ENCODE results near the gene TRAM2. TPM values are rescaled to one million over a fixed set of nuclear protein-coding genes. Genes with fewer than 3 reads are reported as not detected.

Gene TRAM2, protein sequence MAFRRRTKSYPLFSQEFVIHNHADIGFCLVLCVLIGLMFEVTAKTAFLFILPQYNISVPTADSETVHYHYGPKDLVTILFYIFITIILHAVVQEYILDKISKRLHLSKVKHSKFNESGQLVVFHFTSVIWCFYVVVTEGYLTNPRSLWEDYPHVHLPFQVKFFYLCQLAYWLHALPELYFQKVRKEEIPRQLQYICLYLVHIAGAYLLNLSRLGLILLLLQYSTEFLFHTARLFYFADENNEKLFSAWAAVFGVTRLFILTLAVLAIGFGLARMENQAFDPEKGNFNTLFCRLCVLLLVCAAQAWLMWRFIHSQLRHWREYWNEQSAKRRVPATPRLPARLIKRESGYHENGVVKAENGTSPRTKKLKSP
- 30.3 and 31.3 TPM in 2 replicates for polyA plus RNA-seq (2013)

DNA sequence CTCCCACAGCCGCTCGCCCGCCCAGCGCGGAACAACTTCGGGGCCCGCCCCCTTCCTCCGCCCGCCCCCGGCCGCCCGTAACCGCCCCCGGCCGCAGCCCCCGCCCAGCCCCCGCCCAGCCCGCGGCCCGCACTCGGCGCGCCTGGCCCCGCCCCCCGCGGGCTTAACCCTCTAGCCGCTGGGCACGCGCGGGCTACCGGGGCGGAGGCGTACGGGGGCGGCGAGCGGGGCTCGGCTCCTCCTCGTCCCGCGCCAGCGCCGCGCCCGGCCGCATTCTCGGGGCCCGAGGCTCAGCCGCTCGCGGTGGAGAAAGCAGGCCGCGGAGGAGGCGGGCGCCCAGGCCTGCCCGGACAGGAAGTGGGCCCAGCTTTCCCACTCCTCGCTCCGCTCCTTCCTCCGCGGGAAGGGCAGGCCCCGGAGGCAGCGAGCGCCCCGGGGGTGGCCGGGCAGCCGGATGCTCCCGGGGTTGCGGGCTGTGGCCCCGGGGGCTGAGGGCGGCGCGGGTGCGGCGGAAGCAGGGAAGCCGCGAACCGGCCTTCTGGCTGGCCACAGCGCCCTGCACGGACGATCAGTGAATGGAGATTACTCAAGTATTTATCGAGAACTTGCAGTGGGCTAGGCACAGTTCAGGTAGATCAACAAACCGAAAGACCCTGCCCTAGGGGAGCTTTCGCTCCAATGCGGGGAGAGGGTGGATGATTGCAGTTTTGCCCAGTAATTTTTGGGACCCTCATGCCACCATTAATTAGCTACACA is at the start of gene TRAM2:
TRAM2 (minus strand) TSS at position 39 of the 756 bp plus-strand sequence. CDS start 145 bp downstream, outside the sequence.
- Histone ChIP-seq H3K4ac (ENCODE audit: low read depth, low read length) (peak within 1 kb of the TSS; percentile 53), H3K4me3 (ENCODE audit: low read depth, low read length) (peak within 1 kb of the TSS; percentile 90), H3K27me3 (ENCODE audit: insufficient read depth, low read length) (no peaks in the 10 kb centered on the region), H3K14ac (ENCODE audit: low read length) (peak within 1 kb of the TSS; percentile 95), H2BK5ac (ENCODE audit: low read depth, low read length, poor library complexity) (peak within 1 kb of the TSS; percentile 93), H4K91ac (ENCODE audit: low read depth, low read length) (peak within 1 kb of the TSS; percentile 93), H4K8ac (ENCODE audit: low read depth, low read length) (peak within 1 kb of the TSS; percentile 92), H2AK5ac (ENCODE audit: low read length) (peak within 1 kb of the TSS; percentile 31), H3K79me2 (ENCODE audit: control insufficient read depth, insufficient read depth, low read length, poor library complexity) (peaks cover 13% of the 10 kb centered on the region), H3K36me3 (ENCODE audit: control insufficient read depth in 1 of 2, insufficient read depth in 2 of 2, low read length in 2 of 2) (no peaks in the 10 kb centered on the region), H3K18ac (ENCODE audit: low read length) (peak within 1 kb of the TSS; percentile 85), H3K9me3 (ENCODE audit: insufficient read depth, low read depth, low read length) (peaks cover 2% of the 10 kb centered on the region), H3K79me1 (ENCODE audit: low read length) (peaks cover 15% of the 10 kb centered on the region), H3K4me1 (ENCODE audit: control insufficient read depth in 1 of 2, insufficient read depth in 2 of 2, low read length in 2 of 2) (peaks cover 32 to 39% of the 10 kb centered on the region in 2 experiments), H3K9ac (ENCODE audit: low read length) (peak within 1 kb of the TSS; percentile 92), H2BK120ac (ENCODE audit: insufficient read depth, low read length, poor library complexity) (peak within 1 kb of the TSS; percentile 93), H2BK12ac (ENCODE audit: low read length) (peak within 1 kb of the TSS; percentile 19), H2AFZ (ENCODE audit: insufficient read depth, low read length, poor library complexity) (peak within 1 kb of the TSS; percentile 66), H3K27ac (ENCODE audit: low read depth, low read length) (peak within 1 kb of the TSS; percentile 97), H3K4me2 (ENCODE audit: low read length) (peak within 1 kb of the TSS; percentile 79), H4K12ac (ENCODE audit: low read depth, low read length) (peak within 1 kb of the TSS; percentile 81), H3K23ac (ENCODE audit: low read length) (no peak within 1 kb of the TSS)
- peak; percentile 62 to 76 for DNase-seq
- WGBS (ENCODE audit: extremely low coverage, insufficient coverage, insufficient read length), result no CpG with 5 or more reads among the region's 84 CpGs

DNA sequence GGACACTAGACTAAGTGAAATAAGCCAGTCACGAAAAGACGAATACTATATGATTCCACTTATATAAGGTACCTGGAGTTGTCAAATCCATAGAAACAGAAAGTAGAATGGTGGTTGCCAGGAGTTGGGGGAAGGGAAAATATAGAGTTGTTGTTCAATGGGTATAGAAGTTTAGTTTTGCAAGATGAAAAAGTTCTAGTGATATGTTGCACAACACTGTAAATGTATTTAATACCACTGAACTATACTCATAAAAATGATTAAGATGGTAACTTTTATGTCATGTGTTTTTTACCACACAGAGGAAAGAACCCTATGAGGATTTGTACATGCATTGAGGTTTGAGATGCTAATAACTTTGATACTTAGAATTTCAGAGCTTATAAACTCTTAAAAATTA is 46.0 kb upstream of the TRAM2 start:
- H3K14ac ChIP-seq (ENCODE audit: low read length), result no peak overlapping the region
- H3K4me3 ChIP-seq (ENCODE audit: low read depth, low read length), result no peak overlapping the region
- no peak overlapping the region for H2BK120ac ChIP-seq (ENCODE audit: insufficient read depth, low read length, poor library complexity)
- no peak overlapping the region for H3K4me2 ChIP-seq (ENCODE audit: low read length)
- no peak overlapping the region for H2BK12ac ChIP-seq (ENCODE audit: low read length)
- no peak overlapping the region for H3K4ac ChIP-seq (ENCODE audit: low read depth, low read length)
- H2AK5ac ChIP-seq (ENCODE audit: low read length), result no peak overlapping the region
- H2AFZ ChIP-seq (ENCODE audit: insufficient read depth, low read length, poor library complexity), result no peak overlapping the region
- no peak overlapping the region for H4K12ac ChIP-seq (ENCODE audit: low read depth, low read length)
- H3K79me1 ChIP-seq (ENCODE audit: low read length), result no peaks in the 10 kb centered on the region
- no peak overlapping the region for H3K18ac ChIP-seq (ENCODE audit: low read length)
- H3K9me3 ChIP-seq (ENCODE audit: insufficient read depth, low read depth, low read length), result no peaks in the 10 kb centered on the region
- no peak overlapping the region for H3K9ac ChIP-seq (ENCODE audit: low read length)
- DNase-seq, result no peak
- H3K27ac ChIP-seq (ENCODE audit: low read depth, low read length), result no peak overlapping the region
- no peaks in the 10 kb centered on the region for H3K36me3 ChIP-seq (ENCODE audit: control insufficient read depth in 1 of 2, insufficient read depth in 2 of 2, low read length in 2 of 2)
- no peak overlapping the region for H3K23ac ChIP-seq (ENCODE audit: low read length)
- H3K4me1 ChIP-seq (ENCODE audit: control insufficient read depth in 1 of 2, insufficient read depth in 2 of 2, low read length in 2 of 2), result no peaks in the 10 kb centered on the region
- no peaks in the 10 kb centered on the region for H3K79me2 ChIP-seq (ENCODE audit: control insufficient read depth, insufficient read depth, low read length, poor library complexity)
- H3K27me3 ChIP-seq (ENCODE audit: insufficient read depth, low read length), result no peaks in the 10 kb centered on the region
- WGBS (ENCODE audit: extremely low coverage, insufficient coverage, insufficient read length), result no CpG with 5 or more reads among the region's 2 CpGs
- no peak overlapping the region for H4K91ac ChIP-seq (ENCODE audit: low read depth, low read length)
- H4K8ac ChIP-seq (ENCODE audit: low read depth, low read length), result no peak overlapping the region
- H2BK5ac ChIP-seq (ENCODE audit: low read depth, low read length, poor library complexity), result no peak overlapping the region

DNA sequence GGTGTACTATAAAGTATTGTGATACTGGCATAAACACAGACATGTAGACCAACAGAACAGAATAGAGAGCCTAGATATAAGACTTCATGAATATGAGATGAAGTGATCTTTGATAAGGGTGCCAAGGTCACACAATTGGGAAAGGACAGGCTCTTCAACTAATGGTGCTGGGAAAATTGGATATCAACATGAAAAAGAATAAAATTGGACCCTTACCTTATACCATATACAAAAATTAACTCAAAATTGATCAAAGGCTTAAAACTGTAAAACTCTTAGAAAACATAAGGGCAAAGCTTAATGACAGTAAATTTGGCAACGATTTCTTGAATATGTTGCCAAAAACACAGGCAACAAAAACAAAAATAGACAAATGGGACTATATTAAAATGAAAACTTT is 44.8 kb upstream of the TRAM2 start:
- no CpG with 5 or more reads among the region's 1 CpG for WGBS (ENCODE audit: extremely low coverage, insufficient coverage, insufficient read length)
- Histone ChIP-seq H2BK120ac (ENCODE audit: insufficient read depth, low read length, poor library complexity) (no peak overlapping the region), H3K4me1 (ENCODE audit: control insufficient read depth in 1 of 2, insufficient read depth in 2 of 2, low read length in 2 of 2) (no peaks in the 10 kb centered on the region)

DNA sequence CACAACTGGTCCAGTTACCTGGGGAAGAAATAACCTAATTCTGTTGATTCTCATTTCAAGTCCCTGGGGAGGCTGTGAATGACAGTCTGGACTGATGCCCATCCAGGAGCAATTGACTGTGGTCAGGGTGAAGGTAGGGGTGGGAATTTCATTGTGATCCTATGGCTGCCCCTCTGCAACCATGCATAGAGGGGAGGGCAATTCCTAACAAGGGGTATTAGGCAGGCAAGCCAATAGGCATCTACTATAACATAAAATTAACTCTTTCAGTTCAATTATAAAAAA is 44.0 kb upstream of the TRAM2 start:
- Histone ChIP-seq H3K79me2 (ENCODE audit: control insufficient read depth, insufficient read depth, low read length, poor library complexity) (no peaks in the 10 kb centered on the region), H2BK12ac (ENCODE audit: low read length) (no peak overlapping the region), H3K4me3 (ENCODE audit: low read depth, low read length) (no peak overlapping the region), H3K23ac (ENCODE audit: low read length) (no peak overlapping the region), H4K12ac (ENCODE audit: low read depth, low read length) (no peak overlapping the region), H3K27me3 (ENCODE audit: insufficient read depth, low read length) (no peaks in the 10 kb centered on the region), H2BK5ac (ENCODE audit: low read depth, low read length, poor library complexity) (no peak overlapping the region), H4K8ac (ENCODE audit: low read depth, low read length) (no peak overlapping the region), H3K4me1 (ENCODE audit: control insufficient read depth in 1 of 2, insufficient read depth in 2 of 2, low read length in 2 of 2) (no peaks in the 10 kb centered on the region), H3K4ac (ENCODE audit: low read depth, low read length) (no peak overlapping the region), H2AK5ac (ENCODE audit: low read length) (no peak overlapping the region), H3K36me3 (ENCODE audit: control insufficient read depth in 1 of 2, insufficient read depth in 2 of 2, low read length in 2 of 2) (no peaks in the 10 kb centered on the region), H3K14ac (ENCODE audit: low read length) (no peak overlapping the region), H4K91ac (ENCODE audit: low read depth, low read length) (no peak overlapping the region), H2AFZ (ENCODE audit: insufficient read depth, low read length, poor library complexity) (no peak overlapping the region), H3K27ac (ENCODE audit: low read depth, low read length) (no peak overlapping the region), H3K9me3 (ENCODE audit: insufficient read depth, low read depth, low read length) (no peaks in the 10 kb centered on the region), H3K79me1 (ENCODE audit: low read length) (no peaks in the 10 kb centered on the region), H3K9ac (ENCODE audit: low read length) (no peak overlapping the region), H3K4me2 (ENCODE audit: low read length) (no peak overlapping the region), H2BK120ac (ENCODE audit: insufficient read depth, low read length, poor library complexity) (no peak overlapping the region), H3K18ac (ENCODE audit: low read length) (no peak overlapping the region)
- DNase-seq, result no peak

More for the DNA sequence above, 44.8 kb upstream of the TRAM2 start:
- H3K23ac ChIP-seq (ENCODE audit: low read length), result no peak overlapping the region
- H3K4me2 ChIP-seq (ENCODE audit: low read length), result no peak overlapping the region
- no peaks in the 10 kb centered on the region for H3K27me3 ChIP-seq (ENCODE audit: insufficient read depth, low read length)
- H3K27ac ChIP-seq (ENCODE audit: low read depth, low read length), result no peak overlapping the region
- H3K9ac ChIP-seq (ENCODE audit: low read length), result no peak overlapping the region
- H3K18ac ChIP-seq (ENCODE audit: low read length), result no peak overlapping the region
- H2AFZ ChIP-seq (ENCODE audit: insufficient read depth, low read length, poor library complexity), result no peak overlapping the region
- H2BK12ac ChIP-seq (ENCODE audit: low read length), result no peak overlapping the region
- no peak overlapping the region for H4K8ac ChIP-seq (ENCODE audit: low read depth, low read length)
- no peak for DNase-seq
- no peak overlapping the region for H3K14ac ChIP-seq (ENCODE audit: low read length)
- H4K91ac ChIP-seq (ENCODE audit: low read depth, low read length), result no peak overlapping the region
- no peak overlapping the region for H2BK5ac ChIP-seq (ENCODE audit: low read depth, low read length, poor library complexity)
- no peaks in the 10 kb centered on the region for H3K9me3 ChIP-seq (ENCODE audit: insufficient read depth, low read depth, low read length)
- no peaks in the 10 kb centered on the region for H3K36me3 ChIP-seq (ENCODE audit: control insufficient read depth in 1 of 2, insufficient read depth in 2 of 2, low read length in 2 of 2)
- H2AK5ac ChIP-seq (ENCODE audit: low read length), result no peak overlapping the region
- H3K79me2 ChIP-seq (ENCODE audit: control insufficient read depth, insufficient read depth, low read length, poor library complexity), result no peaks in the 10 kb centered on the region
- no peaks in the 10 kb centered on the region for H3K79me1 ChIP-seq (ENCODE audit: low read length)
- no peak overlapping the region for H3K4me3 ChIP-seq (ENCODE audit: low read depth, low read length)
- no peak overlapping the region for H3K4ac ChIP-seq (ENCODE audit: low read depth, low read length)
- H4K12ac ChIP-seq (ENCODE audit: low read depth, low read length), result no peak overlapping the region

Measured in trophoblast cell (in vitro differentiated cells and primary cell).